ENCODE measurements around the gene RGS18. TPM values are rescaled to one million over a fixed set of nuclear protein-coding genes. Genes with fewer than 3 reads are reported as not detected.

Gene RGS18
- total RNA-seq, 4 donors from 2014 or later, result 0.47 to 3.8 (median 2.1) TPM

DNA sequence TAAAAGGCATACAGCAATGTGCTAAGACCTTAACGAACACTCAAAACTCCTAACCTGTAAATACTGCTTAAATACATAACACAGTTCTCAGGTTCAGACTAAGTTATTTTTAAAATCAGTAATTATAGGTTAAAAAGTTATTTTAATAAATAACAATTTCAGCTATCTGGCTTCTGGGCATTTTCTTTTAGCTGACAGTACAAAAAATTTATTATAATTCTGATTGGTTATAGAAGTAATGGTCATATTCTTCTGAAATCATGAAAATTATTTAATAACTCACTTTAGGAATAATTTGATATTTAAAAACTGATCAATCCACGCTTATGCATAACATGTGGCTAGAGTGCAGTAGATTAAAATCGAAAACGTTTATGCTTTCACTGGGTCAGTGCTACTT is 10.7 kb downstream of the RGS18 start:
- no peak for ATAC-seq
- no peak overlapping the region for H3K4me3 ChIP-seq
- no peak overlapping the region for H3K27ac ChIP-seq
- no peaks in the 10 kb centered on the region for H3K27me3 ChIP-seq
- peaks cover 0 to 11% (median 0%) of the 10 kb centered on the region in 3 donors for H3K4me1 ChIP-seq
- 59 to 78% methylated on average over 4 of the region's 4 CpGs for WGBS, 2 donors (ENCODE audit: low coverage in 1 of 2)
- no peaks in the 10 kb centered on the region for H3K36me3 ChIP-seq
- peaks cover 0 to 7% (median 0%) of the 10 kb centered on the region in 3 donors for H3K9me3 ChIP-seq
- TF ChIP-seq EP300 (IDR thresholded peaks at IDR 0.05), result no peak
- TF ChIP-seq, protein P1, sequence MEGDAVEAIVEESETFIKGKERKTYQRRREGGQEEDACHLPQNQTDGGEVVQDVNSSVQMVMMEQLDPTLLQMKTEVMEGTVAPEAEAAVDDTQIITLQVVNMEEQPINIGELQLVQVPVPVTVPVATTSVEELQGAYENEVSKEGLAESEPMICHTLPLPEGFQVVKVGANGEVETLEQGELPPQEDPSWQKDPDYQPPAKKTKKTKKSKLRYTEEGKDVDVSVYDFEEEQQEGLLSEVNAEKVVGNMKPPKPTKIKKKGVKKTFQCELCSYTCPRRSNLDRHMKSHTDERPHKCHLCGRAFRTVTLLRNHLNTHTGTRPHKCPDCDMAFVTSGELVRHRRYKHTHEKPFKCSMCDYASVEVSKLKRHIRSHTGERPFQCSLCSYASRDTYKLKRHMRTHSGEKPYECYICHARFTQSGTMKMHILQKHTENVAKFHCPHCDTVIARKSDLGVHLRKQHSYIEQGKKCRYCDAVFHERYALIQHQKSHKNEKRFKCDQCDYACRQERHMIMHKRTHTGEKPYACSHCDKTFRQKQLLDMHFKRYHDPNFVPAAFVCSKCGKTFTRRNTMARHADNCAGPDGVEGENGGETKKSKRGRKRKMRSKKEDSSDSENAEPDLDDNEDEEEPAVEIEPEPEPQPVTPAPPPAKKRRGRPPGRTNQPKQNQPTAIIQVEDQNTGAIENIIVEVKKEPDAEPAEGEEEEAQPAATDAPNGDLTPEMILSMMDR (IDR thresholded peaks at IDR 0.05), result no peak
- no peak for TF ChIP-seq POLR2A (IDR thresholded peaks at IDR 0.05)
- no peak for TF ChIP-seq POLR2AphosphoS5 (IDR thresholded peaks at IDR 0.05)

DNA sequence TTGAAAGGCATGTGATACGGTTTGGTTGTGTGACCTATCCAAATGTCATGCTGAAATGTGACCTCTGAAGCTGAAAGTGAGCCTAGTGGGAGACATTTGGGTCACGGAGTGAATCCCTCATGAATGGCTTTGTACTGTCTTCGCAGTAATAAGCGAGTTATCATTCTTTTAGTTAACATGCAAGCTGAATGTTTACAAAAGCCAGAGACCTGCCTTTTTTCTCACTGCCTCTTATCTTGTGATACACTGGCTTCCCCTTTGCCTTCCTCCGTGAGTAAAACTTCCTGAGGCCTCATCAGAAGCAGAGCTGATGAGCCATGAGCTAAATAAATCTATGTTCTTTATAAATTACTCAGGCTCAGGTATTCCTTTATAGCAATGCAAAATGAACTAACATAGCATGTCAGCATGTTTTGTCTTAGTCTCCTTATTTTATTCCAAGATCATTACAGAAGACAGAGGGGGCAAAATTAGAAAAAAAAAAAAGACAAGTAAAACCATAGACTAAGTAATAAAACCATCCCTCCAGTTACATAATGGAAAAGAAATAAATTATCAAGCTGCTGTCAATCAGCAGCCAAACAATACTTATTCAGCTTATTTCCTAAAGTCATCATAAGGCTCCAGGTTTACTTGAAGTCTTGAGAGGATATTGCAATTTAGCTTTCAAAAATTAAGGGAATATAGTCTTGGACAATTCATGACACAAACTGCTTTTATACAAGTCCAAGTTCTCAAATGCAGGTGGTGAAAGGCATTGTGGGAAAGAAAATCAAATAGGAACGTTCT is 12.1 kb downstream of the RGS18 start:
- TF ChIP-seq POLR2A (IDR thresholded peaks at IDR 0.05) (no peak), EP300 (IDR thresholded peaks at IDR 0.05) (no peak), POLR2AphosphoS5 (IDR thresholded peaks at IDR 0.05) (no peak)
- TF ChIP-seq, protein P1 (IDR thresholded peaks at IDR 0.05), result no peak
- 51 to 57% methylated on average over 5 to 6 of the region's 6 CpGs for WGBS, 2 donors (ENCODE audit: low coverage in 1 of 2)
- H3K4me1 ChIP-seq, result peaks cover 0 to 11% (median 0%) of the 10 kb centered on the region in 3 donors

DNA sequence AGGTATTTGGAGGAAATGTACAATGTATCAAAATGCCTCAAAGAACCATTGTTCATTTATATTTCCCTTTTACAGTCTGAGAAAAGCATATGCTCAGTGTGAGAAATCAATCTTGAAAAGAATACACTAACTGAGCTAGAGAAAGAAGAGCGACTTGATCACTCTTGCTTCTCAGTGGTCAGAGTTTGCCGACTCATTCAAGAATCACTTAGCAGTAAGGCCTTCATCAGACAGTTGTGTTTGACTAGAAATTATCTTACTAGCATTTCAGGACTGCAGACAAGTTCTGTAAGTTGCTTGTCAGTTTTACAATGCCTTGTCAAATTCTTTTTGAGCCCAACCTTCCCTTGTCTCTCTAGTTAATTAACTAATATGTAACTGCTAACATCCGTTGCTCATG is 12.9 kb downstream of the RGS18 start:
- H3K9me3 ChIP-seq, result no peaks in the 10 kb centered on the region
- H3K4me1 ChIP-seq, result peaks cover 0 to 11% (median 0%) of the 10 kb centered on the region in 3 donors
- no peak overlapping the region for H3K27ac ChIP-seq
- no peak for TF ChIP-seq POLR2A (IDR thresholded peaks at IDR 0.05)
- no peak for TF ChIP-seq POLR2AphosphoS5 (IDR thresholded peaks at IDR 0.05)
- no peak for TF ChIP-seq EP300 (IDR thresholded peaks at IDR 0.05)
- TF ChIP-seq, protein P1 (IDR thresholded peaks at IDR 0.05), result no peak
- H3K36me3 ChIP-seq, result no peaks in the 10 kb centered on the region
- no peaks in the 10 kb centered on the region for H3K27me3 ChIP-seq
- WGBS, 2 donors (ENCODE audit: low coverage in 1 of 2), result 89 to 100% methylated on average over 2 to 3 of the region's 3 CpGs
- ATAC-seq, result no peak
- no peak overlapping the region for H3K4me3 ChIP-seq

More for the DNA sequence above, 12.1 kb downstream of the RGS18 start:
- ATAC-seq, result no peak
- Histone ChIP-seq H3K27ac (no peak overlapping the region), H3K27me3 (no peaks in the 10 kb centered on the region), H3K36me3 (no peaks in the 10 kb centered on the region), H3K9me3 (peaks cover 0 to under 1% (median 0%) of the 10 kb centered on the region in 3 donors), H3K4me3 (no peak overlapping the region)

DNA sequence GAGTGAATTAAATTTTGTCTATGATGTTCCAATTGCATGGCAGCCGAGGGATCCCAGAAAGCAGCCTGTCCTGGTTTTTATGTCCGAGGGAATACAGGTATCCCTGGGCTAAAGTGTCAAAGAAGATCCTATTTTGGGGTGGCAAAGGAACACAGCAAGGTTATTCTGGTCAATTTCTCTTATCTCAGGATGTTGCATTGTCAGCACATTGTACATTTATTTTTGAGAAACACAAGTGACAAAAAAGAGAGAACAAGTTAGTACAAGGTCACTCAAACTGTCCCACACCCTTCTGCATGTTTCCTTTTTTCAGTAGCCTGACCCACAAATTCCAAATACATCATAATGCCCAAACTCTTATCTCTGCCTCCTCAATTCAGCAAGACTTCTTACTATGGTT is 17.7 kb downstream of the RGS18 start:
- no peaks in the 10 kb centered on the region for H3K4me1 ChIP-seq
- 70 to 77% methylated on average over 2 of the region's 2 CpGs for WGBS, 2 donors (ENCODE audit: low coverage in 1 of 2)
- H3K4me3 ChIP-seq, result no peak overlapping the region
- no peak for ATAC-seq
- TF ChIP-seq POLR2A (IDR thresholded peaks at IDR 0.05), result no peak
- TF ChIP-seq, protein P1 (IDR thresholded peaks at IDR 0.05), result no peak
- no peak for TF ChIP-seq EP300 (IDR thresholded peaks at IDR 0.05)
- TF ChIP-seq POLR2AphosphoS5 (IDR thresholded peaks at IDR 0.05), result no peak
- H3K9me3 ChIP-seq, result no peaks in the 10 kb centered on the region
- H3K36me3 ChIP-seq, result no peaks in the 10 kb centered on the region
- no peak overlapping the region for H3K27ac ChIP-seq
- H3K27me3 ChIP-seq, result no peaks in the 10 kb centered on the region

DNA sequence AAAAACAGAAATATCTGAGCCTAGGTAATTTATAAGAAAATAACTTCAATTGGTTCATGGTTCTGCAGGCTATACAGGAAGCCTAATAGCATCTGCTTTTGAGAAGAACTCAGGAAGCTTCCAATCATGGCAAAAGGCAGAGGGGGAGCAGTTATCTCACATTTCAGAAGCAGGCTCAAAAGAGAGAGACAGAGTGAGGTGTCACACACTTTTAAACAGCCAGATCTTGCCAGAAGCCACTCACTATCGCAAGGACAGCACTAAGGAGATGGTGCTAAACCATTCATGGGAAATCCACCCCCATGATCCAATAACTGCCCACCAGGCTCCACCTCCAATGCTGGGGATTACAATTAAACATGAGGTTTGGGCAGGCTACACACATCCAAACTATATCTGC is 25.5 kb downstream of the RGS18 start:
- no peaks in the 10 kb centered on the region for H3K27me3 ChIP-seq
- no peaks in the 10 kb centered on the region for H3K4me1 ChIP-seq
- ATAC-seq, result no peak
- H3K36me3 ChIP-seq, result no peaks in the 10 kb centered on the region
- 71 to 100% methylated on average over 1 of the region's 1 CpG for whole genome bisulfite sequencing, 2 donors (ENCODE audit: low coverage in 1 of 2)
- H3K27ac ChIP-seq, result no peak overlapping the region
- H3K4me3 ChIP-seq, result no peak overlapping the region
- TF ChIP-seq, protein P1 (IDR thresholded peaks at IDR 0.05), result no peak
- TF ChIP-seq POLR2AphosphoS5 (IDR thresholded peaks at IDR 0.05), result no peak
- H3K9me3 ChIP-seq, result no peaks in the 10 kb centered on the region

Data from gastroesophageal sphincter (tissue), 4 donors.